Measurements from ENCODE around the gene CEP83.

CEP83 gene

DNA sequence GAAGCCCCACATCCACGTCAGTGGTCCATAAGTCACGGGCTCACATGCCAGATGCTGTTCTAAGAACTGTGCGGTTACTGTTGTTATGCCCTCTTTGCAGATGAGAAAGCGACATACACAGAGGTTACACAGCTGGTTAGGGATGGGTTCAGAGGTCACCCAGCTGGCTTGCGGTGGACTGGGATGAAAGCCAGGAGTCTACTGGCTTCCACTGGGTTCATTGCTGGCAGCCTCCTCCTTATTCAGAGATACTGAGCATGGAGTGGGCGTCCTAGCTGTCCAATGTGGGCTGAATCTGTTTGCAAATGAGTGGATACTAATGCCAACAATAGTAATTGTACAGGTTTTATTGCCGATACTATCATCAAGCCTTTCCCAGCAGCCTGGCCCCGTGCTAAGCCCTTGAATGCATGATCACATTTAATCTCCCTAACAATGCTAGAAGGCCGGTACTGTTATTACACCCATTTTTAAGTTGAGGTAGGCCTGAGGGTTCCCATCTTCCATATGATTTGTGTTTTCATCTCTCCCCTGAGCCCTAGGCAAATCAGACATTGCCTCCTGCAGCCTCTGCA is 182.2 kb downstream of the CEP83 start:
- Histone ChIP-seq H3K9ac (ENCODE audit: low read depth, low read length) (no peak overlapping the region), H3K27me3 (ENCODE audit: insufficient read depth, low read length, poor library complexity) (no peaks in the 10 kb centered on the region), H3K27ac (ENCODE audit: low read length) (no peak overlapping the region), H3K4me2 (ENCODE audit: insufficient read depth, low read length) (no peak overlapping the region), H3K4me3 (ENCODE audit: low read depth in 1 of 2, low read length in 2 of 2) (no peak overlapping the region), H3K79me2 (ENCODE audit: insufficient read depth, low read length) (no peaks in the 10 kb centered on the region), H2AFZ (ENCODE audit: low read depth, low read length) (no peak overlapping the region), H3K4me1 (ENCODE audit: insufficient read depth, low read length) (no peaks in the 10 kb centered on the region), H3K9me3 (ENCODE audit: insufficient read depth, low read length, severe bottlenecking) (no peaks in the 10 kb centered on the region), H4K20me1 (ENCODE audit: insufficient read depth, low read length) (no peaks in the 10 kb centered on the region), H3K36me3 (ENCODE audit: insufficient read depth, low read length) (0 out of 2 replicates have a peak, but pooled peaks cover 7% of the 10 kb centered on the region)
- DNase-seq (no peak), ATAC-seq (ENCODE audit: insufficient read depth, low read depth) (no peak; the same call in 2 of the 3 replicates)
- TF ChIP-seq, protein P1, sequence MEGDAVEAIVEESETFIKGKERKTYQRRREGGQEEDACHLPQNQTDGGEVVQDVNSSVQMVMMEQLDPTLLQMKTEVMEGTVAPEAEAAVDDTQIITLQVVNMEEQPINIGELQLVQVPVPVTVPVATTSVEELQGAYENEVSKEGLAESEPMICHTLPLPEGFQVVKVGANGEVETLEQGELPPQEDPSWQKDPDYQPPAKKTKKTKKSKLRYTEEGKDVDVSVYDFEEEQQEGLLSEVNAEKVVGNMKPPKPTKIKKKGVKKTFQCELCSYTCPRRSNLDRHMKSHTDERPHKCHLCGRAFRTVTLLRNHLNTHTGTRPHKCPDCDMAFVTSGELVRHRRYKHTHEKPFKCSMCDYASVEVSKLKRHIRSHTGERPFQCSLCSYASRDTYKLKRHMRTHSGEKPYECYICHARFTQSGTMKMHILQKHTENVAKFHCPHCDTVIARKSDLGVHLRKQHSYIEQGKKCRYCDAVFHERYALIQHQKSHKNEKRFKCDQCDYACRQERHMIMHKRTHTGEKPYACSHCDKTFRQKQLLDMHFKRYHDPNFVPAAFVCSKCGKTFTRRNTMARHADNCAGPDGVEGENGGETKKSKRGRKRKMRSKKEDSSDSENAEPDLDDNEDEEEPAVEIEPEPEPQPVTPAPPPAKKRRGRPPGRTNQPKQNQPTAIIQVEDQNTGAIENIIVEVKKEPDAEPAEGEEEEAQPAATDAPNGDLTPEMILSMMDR (IDR thresholded peaks at IDR 0.05; ENCODE audit: borderline replicate concordance, extremely low read depth, low read length, poor library complexity, severe bottlenecking): no peak
- TF ChIP-seq EZH2 (IDR thresholded peaks at IDR 0.05; ENCODE audit: borderline replicate concordance, low read depth, low read length, severe bottlenecking): no peak

DNA sequence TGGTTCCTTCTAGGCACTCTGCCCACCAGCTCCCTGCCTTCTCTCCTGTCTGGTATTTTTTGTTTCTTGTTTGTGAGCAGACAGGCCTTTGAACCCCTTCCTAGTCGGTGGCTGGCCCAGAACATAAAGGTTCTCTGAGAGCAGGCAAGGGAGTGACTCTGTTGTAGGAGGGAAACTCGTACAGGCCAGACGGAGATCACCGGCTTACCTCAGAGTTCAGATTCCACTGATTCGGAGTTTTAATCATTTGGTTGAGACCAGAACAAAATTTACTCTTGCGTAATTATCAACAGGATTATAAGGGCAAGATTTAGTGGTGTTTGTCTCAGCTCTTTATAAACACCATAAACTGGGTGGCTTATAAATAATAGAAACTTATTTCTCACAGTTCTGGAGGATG is 182.9 kb downstream of the CEP83 start:
- Histone ChIP-seq H3K36me3 (ENCODE audit: insufficient read depth, low read length) (0 out of 2 replicates have a peak, but pooled peaks cover 7% of the 10 kb centered on the region), H3K9ac (ENCODE audit: low read depth, low read length) (no peak overlapping the region), H3K27me3 (ENCODE audit: insufficient read depth, low read length, poor library complexity) (no peaks in the 10 kb centered on the region), H3K79me2 (ENCODE audit: insufficient read depth, low read length) (no peaks in the 10 kb centered on the region), H3K9me3 (ENCODE audit: insufficient read depth, low read length, severe bottlenecking) (no peaks in the 10 kb centered on the region), H3K4me1 (ENCODE audit: insufficient read depth, low read length) (no peaks in the 10 kb centered on the region), H3K4me3 (ENCODE audit: low read depth in 1 of 2, low read length in 2 of 2) (no peak overlapping the region), H2AFZ (ENCODE audit: low read depth, low read length) (no peak overlapping the region), H3K27ac (ENCODE audit: low read length) (no peak overlapping the region), H3K4me2 (ENCODE audit: insufficient read depth, low read length) (no peak overlapping the region), H4K20me1 (ENCODE audit: insufficient read depth, low read length) (no peaks in the 10 kb centered on the region)
- no peak for ATAC-seq (ENCODE audit: insufficient read depth, low read depth)
- no peak for DNase-seq
- no peak for TF ChIP-seq EZH2 (IDR thresholded peaks at IDR 0.05; ENCODE audit: borderline replicate concordance, low read depth, low read length, severe bottlenecking)
- TF ChIP-seq, protein P1 (IDR thresholded peaks at IDR 0.05; ENCODE audit: borderline replicate concordance, extremely low read depth, low read length, poor library complexity, severe bottlenecking): no peak

DNA sequence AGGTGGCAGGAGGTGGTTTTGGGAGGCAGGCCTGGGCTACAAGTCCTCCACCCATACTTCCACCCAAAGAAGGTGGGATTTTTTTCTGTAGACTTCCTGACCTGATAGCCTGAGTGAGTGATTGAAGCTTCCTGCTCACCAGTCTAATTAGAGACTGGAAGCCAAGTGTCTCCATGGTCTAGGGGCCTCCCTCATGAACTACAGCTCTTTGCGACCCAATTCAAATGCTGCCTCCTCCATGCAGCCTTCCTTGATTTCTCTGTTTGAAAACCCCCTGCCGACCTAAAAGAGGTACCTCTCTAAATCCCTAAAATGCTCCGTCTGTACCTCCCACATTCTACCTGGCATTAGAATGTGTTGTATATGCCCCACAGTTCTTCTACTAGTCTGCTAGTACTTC is 186.4 kb downstream of the CEP83 start:
- 0 out of 2 replicates have a peak, but pooled peaks cover 4% of the 10 kb centered on the region for H3K36me3 ChIP-seq (ENCODE audit: insufficient read depth, low read length)
- H3K27me3 ChIP-seq (ENCODE audit: insufficient read depth, low read length, poor library complexity): no peaks in the 10 kb centered on the region
- H3K9ac ChIP-seq (ENCODE audit: low read depth, low read length): no peak overlapping the region
- H4K20me1 ChIP-seq (ENCODE audit: insufficient read depth, low read length): no peaks in the 10 kb centered on the region
- ATAC-seq (ENCODE audit: insufficient read depth, low read depth) (no peak), DNase-seq (no peak)
- no peaks in the 10 kb centered on the region for H3K4me1 ChIP-seq (ENCODE audit: insufficient read depth, low read length)
- no peaks in the 10 kb centered on the region for H3K79me2 ChIP-seq (ENCODE audit: insufficient read depth, low read length)
- no peak for TF ChIP-seq EZH2 (IDR thresholded peaks at IDR 0.05; ENCODE audit: borderline replicate concordance, low read depth, low read length, severe bottlenecking)
- TF ChIP-seq, protein P1 (IDR thresholded peaks at IDR 0.05; ENCODE audit: borderline replicate concordance, extremely low read depth, low read length, poor library complexity, severe bottlenecking): no peak
- H3K9me3 ChIP-seq (ENCODE audit: insufficient read depth, low read length, severe bottlenecking): no peaks in the 10 kb centered on the region
- no peak overlapping the region for H3K4me3 ChIP-seq (ENCODE audit: low read depth in 1 of 2, low read length in 2 of 2)
- H3K27ac ChIP-seq (ENCODE audit: low read length): no peak overlapping the region
- H2AFZ ChIP-seq (ENCODE audit: low read depth, low read length): no peak overlapping the region
- H3K4me2 ChIP-seq (ENCODE audit: insufficient read depth, low read length): no peak overlapping the region

All from DND-41 (cell line).